GM21717 (cell line): ENCODE measurements around the gene HTT.

Experiments used
- ATAC-seq: cut with Tn5 transposase; IDR thresholded peaks from one replicate; pipeline ENCODE4 v1.9.1; 2021; ENCODE audit warnings: mild to moderate bottlenecking, moderate library complexity; ENCODE audit not compliant: unreplicated experiment

HTT gene

DNA sequence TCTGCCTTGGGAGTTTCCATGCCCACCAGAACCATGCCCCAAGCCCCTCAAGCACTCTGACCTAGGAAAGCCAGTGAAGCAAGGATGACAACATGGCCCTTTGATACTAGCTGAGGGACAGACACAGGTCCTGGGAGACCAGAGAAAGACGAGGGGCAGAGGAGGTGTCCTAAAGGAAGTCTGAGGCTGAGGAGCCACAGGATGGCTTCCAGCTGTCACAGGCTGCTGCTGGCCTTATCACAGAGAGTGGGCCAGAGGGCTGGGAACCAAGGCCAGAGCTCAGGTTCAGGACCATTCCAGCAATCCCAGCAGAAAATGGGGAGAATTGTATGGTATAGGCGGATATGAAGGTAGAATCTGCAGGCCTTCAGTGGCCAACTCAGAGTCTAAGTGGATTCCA lies 142.8 kb downstream of the HTT start:
- ATAC-seq: no peak

DNA sequence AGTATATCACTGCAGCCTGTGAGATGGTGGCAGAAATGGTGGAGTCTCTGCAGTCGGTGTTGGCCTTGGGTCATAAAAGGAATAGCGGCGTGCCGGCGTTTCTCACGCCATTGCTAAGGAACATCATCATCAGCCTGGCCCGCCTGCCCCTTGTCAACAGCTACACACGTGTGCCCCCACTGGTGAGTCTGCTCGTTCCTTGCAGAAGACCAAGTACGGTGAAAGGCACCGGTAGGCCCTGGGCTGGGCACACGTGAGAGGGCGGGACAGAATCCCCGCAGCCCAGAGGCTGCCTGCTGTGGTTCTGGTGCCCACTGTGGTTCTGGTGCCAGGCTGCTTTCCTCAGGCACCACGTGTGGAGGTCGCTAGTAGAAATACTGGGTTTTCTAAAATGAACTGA lies 143.3 kb downstream of the HTT start:
- no peak for ATAC-seq

DNA sequence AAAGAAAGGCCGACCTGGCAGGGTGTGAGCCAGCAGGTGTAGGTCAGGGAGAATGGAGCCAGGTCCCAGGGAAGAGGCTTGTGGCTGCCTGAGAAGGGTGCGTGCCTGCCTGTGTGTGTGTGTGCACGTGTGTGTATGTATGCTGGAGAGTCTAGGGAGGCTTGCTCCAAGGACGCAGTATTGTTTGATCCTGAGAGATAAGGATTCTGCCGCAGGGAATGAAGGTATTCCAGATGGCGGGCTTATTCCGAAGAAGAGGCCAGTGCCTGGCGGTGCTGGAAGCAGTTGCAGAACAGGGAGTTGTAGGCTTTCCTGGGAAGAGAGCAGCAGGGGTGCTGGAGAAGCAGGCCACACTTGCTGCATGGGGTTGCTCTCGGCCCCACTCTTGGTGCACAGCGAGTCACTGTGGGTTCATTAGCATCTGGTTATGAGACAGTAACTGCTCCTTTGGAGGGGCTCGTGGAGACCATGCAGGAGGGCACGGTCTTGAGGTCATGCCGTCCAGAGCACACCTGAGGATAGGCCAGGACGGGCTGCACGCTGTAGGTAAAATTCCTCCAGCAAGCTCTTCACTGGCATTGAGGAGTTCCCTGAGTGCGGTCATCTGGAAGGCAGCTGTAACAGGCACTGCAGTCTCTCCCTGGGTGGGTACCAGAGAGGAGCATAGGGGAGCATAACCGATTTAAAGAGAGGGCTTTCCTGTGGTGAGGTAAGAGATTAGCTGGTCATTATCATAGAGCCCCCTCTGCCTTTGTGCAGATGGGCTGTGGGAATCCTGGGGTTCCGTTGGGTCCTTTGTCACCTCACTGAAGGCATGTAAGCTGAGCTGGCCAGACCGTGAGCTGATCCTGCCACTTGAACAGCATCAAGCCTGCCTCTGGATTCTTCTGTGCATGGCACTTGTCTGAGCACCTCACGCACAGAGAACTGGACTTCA lies 144.6 kb downstream of the HTT start:
- ATAC-seq: no peak

DNA sequence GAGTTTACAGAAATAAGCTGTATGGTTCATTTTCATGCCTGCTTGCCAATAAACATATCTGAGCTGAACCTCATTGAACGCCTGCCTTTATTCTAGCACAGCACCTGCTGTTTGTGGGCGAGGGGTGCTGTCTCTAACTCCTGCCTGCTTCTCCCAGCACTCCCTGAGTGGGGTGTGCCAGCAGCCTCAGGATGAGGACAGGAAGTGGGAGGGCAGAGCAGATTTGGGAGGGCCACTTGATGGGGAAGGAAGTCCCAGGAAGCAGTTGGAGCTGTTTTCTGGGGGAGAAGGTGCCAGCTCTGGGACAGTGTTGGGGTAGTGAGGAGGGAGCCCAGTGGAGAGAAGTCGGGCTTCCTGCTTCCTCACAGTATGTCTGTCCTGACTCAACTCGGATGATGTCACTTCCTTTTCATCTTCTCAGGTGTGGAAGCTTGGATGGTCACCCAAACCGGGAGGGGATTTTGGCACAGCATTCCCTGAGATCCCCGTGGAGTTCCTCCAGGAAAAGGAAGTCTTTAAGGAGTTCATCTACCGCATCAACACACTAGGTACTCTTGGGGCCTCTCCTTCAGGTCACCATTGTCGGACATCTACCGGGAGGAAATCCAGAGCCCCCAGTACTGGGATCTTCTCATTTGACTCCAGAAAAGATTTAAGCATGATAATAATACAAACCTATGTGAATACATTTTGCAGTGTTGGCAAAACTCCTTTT lies 145.4 kb downstream of the HTT start:
- no peak for ATAC-seq

DNA sequence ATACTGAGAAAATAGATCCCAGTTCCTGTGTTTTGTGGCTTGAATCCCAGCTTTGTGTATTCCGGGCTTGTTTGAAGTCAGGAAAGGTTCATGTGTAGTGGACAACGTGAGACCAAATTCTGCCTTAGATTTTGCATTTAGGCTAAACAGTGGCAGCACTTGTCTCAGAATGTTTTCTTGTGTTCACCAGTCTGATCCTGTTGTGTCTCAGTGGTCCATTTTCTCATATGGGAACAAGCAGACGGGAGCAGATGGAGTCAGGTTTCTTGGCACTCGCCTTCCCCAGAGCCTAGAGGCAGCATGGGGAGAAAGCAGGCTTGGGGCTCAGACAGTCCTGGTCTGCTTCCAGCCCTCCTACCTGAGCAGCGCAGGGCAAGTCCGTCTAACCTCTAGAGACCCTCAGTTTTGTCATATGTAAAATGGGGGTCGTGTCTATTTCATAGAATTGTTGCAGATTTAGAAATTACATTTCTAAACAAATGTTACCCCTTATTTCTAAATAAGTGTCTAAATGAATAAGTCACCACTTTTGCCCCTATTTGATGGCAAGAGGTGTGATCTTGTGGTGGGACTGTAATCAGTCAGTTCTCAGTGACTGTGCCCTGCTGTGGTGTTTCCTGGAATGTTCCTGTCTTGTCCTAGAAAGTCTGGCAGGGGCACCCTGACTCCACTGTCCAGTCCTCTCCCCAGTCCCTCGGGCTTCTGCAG lies 146.1 kb downstream of the HTT start:
- ATAC-seq: no peak

DNA sequence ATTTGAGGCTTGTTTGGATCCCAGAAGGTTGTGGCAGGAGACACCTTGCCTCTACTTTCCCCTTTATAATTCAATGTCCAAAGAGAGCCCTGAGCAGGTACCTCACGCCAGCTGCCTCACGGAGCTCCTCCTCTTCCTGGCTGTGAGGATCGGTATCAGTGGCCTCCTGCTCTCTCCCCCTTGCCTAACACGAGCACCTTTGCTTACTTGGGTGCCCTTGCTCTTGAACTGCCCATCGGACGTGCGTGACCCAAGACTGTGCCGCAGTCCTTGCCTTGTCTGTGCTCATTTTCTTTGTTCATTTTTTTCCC lies 146.7 kb downstream of the HTT start:
- no peak for ATAC-seq

DNA sequence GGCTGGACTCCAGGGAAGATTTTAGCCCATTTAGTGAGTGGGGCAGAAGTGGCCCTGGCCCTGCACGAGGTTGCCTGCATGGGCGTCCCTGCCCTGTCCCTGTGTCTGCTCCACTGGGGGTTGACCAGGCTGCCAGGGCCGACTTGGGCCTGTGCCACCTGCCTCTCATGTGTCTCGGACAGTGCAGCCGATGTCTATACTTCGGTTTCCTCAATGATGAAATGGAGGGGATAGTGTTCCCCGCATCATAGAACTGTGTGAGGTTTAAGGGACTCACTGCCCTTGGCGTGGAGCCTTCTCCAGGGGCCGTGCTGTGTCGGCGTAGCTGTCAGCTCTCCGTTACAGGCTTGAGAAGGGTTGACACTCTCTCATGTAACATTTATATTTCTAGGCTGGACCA lies 147.5 kb downstream of the HTT start:
- no peak for ATAC-seq

DNA sequence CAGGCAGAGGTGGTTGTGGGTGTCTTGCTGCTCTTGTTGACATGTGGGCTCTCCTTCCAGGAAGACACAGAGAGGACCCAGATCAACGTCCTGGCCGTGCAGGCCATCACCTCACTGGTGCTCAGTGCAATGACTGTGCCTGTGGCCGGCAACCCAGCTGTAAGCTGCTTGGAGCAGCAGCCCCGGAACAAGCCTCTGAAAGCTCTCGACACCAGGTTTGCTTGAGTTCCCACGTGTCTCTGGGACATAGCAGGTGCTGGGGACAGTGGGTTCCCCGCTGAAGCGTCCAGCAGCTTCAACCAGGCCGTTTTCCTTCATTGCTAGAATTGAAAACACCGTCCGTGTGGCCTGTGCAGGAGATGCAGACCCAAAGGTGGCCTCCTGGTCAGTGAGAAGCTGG lies 148.9 kb downstream of the HTT start:
- no peak for ATAC-seq

DNA sequence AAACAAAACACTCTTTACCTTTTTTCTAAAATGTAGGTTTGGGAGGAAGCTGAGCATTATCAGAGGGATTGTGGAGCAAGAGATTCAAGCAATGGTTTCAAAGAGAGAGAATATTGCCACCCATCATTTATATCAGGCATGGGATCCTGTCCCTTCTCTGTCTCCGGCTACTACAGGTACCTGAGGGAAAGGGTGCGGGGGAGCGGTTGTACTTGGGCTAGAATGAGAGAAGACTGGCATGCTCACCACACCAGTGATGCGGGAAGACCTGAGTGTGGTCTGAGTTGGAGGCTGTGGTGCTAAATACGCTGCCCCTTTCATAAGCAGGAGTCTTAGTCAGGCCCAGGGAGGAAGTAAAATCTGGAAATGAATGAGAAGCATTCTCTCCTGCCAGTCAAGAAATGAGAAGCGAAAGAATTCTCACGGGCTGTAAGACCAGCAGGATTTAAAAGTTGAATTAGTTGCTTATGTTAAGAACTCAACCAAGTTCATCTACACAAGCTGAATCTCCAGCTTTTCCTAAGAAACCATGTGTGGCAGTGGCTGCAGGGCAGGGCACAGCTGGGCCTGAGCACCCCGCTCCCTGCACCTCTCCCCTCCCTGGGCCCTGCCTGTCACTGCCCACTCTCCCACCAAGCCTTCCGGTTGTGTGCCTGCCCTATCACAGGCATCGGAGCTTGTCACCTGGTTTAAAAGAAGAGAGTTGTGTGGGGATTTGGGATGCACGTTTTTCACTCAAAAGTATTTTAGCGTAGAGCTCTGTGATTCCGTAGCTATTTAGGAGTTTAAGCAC lies 149.7 kb downstream of the HTT start:
- no peak for ATAC-seq

DNA sequence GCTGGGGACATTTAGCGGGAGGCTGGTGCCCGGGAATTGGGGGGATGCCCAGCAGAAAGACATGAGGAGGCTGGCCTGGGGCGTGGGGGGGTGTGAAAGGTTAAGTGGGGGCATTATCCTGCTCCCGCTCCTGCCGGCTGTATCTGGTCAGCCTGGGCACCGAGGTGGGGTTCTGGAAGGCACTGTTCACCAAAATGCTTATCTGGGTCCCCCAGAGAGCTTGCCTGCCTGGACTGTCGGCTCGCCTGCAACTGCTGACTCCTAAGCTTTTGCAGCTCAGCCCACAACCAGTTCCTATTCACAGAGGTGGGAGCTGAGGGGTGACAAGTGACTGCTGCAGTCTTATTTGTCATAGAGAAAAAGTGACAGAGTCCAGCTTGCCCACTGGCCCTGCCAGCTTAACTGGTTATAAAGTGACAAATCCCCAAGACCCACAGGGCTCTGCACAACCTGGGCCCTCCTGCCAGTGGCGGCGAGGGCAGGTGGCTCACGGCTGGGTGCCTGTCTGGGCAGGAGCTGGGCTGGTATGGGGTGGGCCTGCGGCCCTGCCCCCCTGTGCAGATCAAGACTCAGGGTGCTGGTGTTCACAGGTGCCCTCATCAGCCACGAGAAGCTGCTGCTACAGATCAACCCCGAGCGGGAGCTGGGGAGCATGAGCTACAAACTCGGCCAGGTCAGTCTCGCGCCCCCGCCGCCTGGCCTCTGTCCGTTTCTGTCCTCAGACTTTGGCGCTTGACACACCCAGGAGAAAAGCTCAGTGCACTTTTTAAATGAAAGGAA lies 150.8 kb downstream of the HTT start:
- ATAC-seq: no peak

DNA sequence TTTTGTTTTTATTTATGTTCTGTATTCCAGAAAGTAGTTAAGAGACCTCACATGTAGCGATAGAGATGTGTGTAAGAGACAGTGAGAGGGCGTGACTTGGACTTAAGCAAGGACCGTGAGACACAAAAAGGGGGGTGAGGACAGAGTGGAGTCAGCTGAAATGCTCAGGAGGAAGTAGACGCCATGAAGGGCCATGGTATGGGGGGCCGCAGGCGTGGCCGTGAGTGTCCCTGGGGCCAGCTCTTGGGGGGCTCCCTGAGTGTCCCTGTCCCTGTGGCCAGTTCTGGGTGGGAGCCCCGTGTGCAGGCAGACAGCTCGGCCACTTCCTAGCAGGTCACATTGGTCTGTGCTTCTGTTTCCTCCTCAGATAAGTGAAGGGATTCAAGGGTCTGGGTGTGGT lies 151.5 kb downstream of the HTT start:
- ATAC-seq: no peak

DNA sequence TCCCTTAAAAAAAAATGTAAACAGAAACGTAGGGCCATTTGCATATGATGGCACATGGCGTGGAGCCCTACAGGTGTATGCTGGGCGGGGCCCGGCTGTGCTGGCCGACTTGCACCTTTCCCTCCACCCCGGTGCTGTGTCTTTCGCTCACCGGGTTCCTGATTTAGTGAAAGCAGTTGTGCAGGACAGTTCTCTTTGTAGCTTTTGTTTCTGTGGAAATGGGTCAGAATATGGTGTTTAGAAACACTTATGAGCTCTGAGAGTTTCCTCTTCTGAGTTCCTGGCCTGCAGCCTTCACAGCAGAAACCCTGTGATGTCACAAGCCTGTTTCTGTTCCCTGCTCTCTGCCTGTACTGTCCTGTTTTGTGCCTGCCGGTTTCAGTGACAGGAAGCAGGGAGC lies 152.0 kb downstream of the HTT start:
- no peak for ATAC-seq

DNA sequence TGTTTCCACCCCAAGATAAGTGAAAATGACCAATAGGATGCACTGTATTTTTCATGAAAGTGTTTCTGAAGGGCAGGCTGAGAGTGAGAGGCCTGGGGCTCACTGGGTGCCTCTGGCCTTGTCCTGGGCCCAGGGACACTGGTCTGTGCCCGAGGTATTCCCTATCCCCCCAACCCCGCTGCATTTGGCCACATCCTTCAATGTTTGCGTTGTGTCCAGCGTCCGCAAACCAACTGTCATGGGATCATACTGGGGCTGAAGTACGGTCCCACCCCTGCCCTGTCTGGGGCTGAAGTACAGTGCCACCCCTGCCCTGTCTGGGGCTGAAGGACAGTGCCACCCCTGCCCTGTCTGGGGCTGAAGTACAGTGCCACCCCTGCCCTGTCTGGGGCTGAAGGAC lies 152.5 kb downstream of the HTT start:
- no peak for ATAC-seq

DNA sequence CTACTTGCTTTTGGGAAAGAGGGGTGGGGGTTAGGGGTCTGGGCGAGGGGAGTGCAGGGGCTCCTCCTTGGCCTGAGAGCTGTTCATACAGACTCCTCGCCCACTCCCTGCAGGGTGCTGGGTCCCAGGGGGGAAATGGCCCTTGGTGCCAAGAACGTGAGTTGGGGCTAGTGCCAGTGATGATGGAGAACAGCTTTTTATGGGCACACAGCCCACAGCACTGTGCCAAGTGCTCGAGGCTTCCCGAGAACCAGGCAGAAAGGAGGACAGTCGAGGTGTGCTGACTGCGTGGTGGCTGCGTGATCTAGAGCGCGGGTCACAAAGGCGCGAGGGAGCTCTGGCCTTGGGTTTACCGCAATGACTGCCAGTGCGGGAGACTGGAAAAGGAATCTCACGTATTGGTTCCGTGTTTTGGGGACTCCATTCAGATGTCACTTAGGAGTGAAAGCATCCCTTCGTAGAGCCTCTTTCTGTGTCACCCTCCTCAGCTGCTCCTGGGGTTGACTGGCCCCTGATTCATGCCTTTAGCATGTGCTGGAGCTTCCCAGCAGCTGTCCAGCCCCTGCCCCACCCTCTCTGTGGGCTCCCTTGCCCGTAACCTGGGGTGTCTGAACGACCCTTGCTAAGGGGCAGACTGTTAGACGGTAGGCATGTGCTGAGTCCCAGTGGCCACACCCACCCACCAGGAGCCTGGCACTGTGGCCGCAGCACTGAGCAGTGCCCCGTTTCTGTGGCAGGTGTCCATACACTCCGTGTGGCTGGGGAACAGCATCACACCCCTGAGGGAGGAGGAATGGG lies 153.6 kb downstream of the HTT start:
- no peak for ATAC-seq

DNA sequence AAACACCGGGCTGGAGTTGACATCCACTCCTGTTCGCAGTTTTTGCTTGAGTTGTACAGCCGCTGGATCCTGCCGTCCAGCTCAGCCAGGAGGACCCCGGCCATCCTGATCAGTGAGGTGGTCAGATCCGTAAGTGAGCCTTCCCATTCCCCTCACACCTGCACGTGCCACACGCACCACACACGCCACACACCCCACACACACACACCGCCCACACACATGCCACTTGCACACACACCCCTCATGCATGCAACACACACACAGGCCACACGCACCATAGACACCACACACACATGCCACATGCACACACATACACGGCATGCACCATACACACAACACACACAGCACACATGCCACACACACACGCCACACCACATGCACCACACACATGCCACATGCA lies 154.4 kb downstream of the HTT start:
- no peak for ATAC-seq

DNA sequence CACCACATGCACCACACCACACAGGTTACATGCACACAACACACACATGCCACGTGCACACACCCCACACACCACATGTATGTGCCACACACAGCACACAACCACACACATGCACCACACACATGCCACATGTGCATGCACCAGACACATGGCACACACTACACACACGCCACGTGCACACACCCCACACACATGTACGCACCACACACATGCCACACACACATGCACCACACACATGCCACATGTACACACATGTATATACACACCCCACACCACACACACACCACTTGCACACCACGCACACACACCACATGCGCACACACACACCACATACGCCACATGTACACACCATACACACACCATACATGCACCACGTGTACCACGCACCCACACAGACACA lies 154.8 kb downstream of the HTT start:
- no peak for ATAC-seq

DNA sequence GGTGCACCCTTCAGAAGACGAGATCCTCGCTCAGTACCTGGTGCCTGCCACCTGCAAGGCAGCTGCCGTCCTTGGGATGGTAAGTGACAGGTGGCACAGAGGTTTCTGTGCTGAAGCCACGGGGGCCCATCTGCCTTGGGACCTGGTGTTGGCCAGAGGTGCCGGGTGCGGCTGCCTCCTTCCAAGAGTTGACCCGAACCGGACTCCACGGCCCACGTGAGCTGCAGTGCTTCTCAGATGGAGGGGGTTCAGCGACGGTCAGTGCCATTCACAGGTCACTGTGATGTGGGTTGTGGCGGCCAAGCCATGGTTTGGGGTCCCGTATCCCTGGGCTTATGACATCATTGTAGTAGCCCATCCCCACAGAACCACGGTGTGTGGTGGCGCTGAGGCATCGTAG lies 155.5 kb downstream of the HTT start:
- ATAC-seq: no peak

DNA sequence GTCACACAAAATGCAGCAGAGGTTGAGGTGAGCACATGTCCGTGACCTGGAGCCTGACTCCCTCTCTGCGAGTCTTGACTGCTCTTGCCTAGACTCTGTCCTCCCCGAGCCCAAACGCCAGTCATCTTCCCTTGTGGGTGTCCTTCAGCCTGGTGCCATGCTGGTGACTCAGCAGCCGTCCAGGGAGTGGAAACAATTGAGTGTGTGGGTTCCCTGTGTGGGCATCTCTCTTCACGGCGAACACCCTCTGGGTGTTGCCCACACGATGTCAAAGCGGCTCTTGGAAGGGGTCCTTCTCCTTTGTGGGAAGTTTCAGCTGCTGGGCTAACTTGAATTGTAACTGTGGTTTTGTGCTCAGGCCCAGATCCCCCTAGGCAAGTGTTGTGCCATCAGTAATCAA lies 157.0 kb downstream of the HTT start:
- ATAC-seq: no peak

DNA sequence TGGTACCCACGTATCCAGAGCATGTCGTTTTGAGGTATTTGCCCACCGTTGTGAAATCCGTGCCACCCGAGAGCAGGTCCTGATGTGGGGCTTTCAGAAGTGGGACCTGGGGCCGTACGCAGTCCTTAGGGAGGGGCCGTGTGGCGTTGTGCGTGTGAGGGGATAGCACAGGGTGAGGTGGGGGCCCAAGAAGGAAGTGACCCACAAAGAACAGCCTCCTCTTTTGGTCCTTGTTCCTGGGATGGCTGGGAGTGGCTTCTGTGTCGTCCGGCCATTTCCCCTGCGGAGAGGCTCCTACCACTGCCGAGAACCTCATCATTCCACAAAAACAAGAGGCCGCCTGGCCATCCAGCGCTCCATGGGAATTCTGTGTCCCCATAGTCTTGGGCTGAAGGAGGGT lies 157.5 kb downstream of the HTT start:
- ATAC-seq: no peak

DNA sequence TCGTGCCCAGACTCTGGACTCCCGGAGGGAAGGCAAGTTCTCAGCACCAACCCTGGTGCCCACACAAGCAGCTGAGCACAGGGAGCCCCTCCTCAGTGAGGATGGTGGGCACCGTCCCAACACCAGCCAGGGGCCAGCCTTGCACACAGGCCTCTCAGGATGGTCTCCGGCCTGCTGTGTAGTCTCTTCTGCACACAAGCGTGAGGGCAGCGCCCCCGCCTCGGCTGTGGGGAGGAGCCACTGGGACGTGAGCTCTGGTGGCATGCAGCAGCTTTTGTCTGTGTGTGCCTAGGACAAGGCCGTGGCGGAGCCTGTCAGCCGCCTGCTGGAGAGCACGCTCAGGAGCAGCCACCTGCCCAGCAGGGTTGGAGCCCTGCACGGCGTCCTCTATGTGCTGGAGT lies 158.4 kb downstream of the HTT start:
- ATAC-seq: no peak
